ENCODE data around the gene CHN2.

DNA sequence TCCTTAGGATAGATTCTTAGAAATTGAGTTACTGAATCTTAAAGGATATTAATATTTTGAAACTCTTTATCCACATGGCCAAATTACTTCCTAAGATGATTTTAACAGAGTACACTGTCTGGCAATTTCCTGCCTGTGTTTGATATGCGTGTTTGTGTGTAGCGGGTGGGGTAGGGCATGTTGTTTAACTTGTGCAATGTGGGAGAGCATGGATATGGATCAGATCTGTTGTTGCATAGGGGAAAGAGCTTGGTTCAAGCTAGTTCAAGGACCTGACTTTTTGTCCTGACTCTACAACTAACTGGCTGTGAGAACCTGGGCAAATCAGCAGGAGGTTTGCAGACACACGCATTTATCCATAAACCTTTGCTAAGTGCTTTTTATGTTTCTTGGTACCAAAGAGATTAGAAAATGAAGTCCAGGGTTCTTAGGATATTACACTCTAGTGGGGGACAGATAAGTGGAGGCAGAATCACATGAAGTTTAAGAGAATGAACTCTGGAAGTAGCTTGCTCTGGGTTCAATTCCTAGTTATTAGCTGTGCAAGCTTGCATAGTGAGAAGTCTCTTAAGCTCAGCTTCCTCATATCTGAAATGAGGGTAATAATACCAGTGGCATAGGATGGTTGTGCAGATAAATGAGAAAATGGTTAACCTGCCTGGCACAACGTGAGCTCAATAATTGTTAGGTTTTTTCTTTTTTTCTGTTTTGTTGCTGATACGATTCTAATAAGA, 272.8 kb downstream of the CHN2 start:
- no peak for TF ChIP-seq POLR2AphosphoS5 (IDR thresholded peaks at IDR 0.05; ENCODE audit: low read depth, low read length)
- no peak for TF ChIP-seq POLR2A (IDR thresholded peaks at IDR 0.05; ENCODE audit: low read depth, low read length)

All from GM12892 (cell line).